B cell (primary cell): ENCODE data around the gene ATP5F1E. TPM values are rescaled to one million over a fixed set of nuclear protein-coding genes. Genes with fewer than 3 reads are reported as not detected.
A peak's percentile ranks its signal among the peaks of the same experiment; 100 is the strongest.

Experiments used
- ATAC-seq: fragments of 200-7000 bp; cut with Tn5 transposase; one replicate; pipeline ENCODE4 v1.10.0; 2021; ENCODE audit warnings: low read depth, mild to moderate bottlenecking, moderate number of reproducible peaks, moderate library complexity
- CTCF ChIA-PET: fragments of 350-600 bp; sonication (Branson Sonifier 250); formaldehyde crosslinking; loops from one replicate; lab custom pipeline; 2021; ENCODE audit warnings: antibody characterized with exemption, inconsistent platforms; lab: Charles Lee
- POLR2A ChIA-PET: fragments of 350-600 bp; sonication (Branson Sonifier 250); formaldehyde crosslinking; loops from one replicate; lab custom pipeline; 2021; ENCODE audit warnings: antibody characterized with exemption; lab: Charles Lee
- DNase-seq: peaks from one replicate; pipeline ENCODE4 v3.0.0; 2013
- H2AFZ ChIP-seq: 2 replicates; pipeline ENCODE4 v1.6.1; 2012; ENCODE audit warnings: mild to moderate bottlenecking, low read depth, low read length; ENCODE audit not compliant: insufficient read depth, poor library complexity, severe bottlenecking
- H3K27ac ChIP-seq, 2 donors: 1 replicate in 1 of 2; 2 replicates in 1 of 2; pipeline ENCODE4 v1.5.1; 2012 to 2013; ENCODE audit warnings: low read length in 2 of 2, mild to moderate bottlenecking in 2 of 2, moderate library complexity in 1 of 2
- H3K27me3 ChIP-seq, 4 experiments: fragments of 200-600 bp in 1 of 4; sonication (generic) in 1 of 4; replicated peaks in 1 of 4; 1 replicate in 2 of 4; 2 replicates in 2 of 4; pipeline versions ENCODE4 v1.6.1 to v1.7.0; 2013 to 2016; ENCODE audit warnings: low read length in 3 of 4, mild to moderate bottlenecking in 2 of 4, mixed read lengths in 1 of 4, moderate library complexity in 1 of 4; ENCODE audit not compliant: insufficient read depth in 4 of 4, control insufficient read depth in 3 of 4; ENCODE audit errors: control extremely low read depth in 1 of 4
- H3K36me3 ChIP-seq, 2 experiments: replicated peaks in 1 of 2; 1 replicate in 1 of 2; 2 replicates in 1 of 2; pipeline versions ENCODE4 v1.6.1 to v1.7.1; 2013; ENCODE audit warnings: low read length in 1 of 2; ENCODE audit not compliant: insufficient read depth in 2 of 2, control insufficient read depth in 1 of 2; ENCODE audit errors: control extremely low read depth in 1 of 2, extremely low read depth in 1 of 2
- H3K4me1 ChIP-seq, 2 donors: fragments of 200-600 bp in 1 of 2; sonication (generic) in 1 of 2; 1 replicate in 1 of 2; 2 replicates in 1 of 2; pipeline versions ENCODE4 v1.5.1 to v1.6.1; 2013 to 2017; ENCODE audit warnings: low read length in 2 of 2; ENCODE audit not compliant: control insufficient read depth in 2 of 2, insufficient read depth in 2 of 2
- H3K4me2 ChIP-seq: replicated peaks from 2 replicates; pipeline ENCODE3; 2012; ENCODE audit warnings: mild to moderate bottlenecking, low read depth, low read length; ENCODE audit not compliant: poor library complexity, severe bottlenecking
- H3K4me3 ChIP-seq, 5 experiments: fragments of 200-600 bp in 1 of 5; sonication (generic) in 1 of 5; 1 replicate in 3 of 5; 2 replicates in 2 of 5; pipeline versions ENCODE4 v1.5.1 to v1.7.0; 2011 to 2016; ENCODE audit warnings: low read length in 4 of 5, mild to moderate bottlenecking in 4 of 5, low read depth in 2 of 5, control low read depth in 1 of 5, moderate library complexity in 1 of 5; ENCODE audit not compliant: insufficient read depth in 1 of 5; ENCODE audit errors: control extremely low read depth in 1 of 5, extremely low read depth in 1 of 5
- H3K79me2 ChIP-seq: fragments of 200-600 bp; sonication (generic); one replicate; pipeline ENCODE4 v1.6.0; 2016; ENCODE audit warnings: low read length; ENCODE audit not compliant: control insufficient read depth, insufficient read depth
- H3K9ac ChIP-seq: fragments of 200-600 bp; sonication (generic); 2 replicates; pipeline ENCODE4 v1.6.1; 2017; ENCODE audit warnings: mild to moderate bottlenecking, low read length, moderate library complexity
- H3K9me3 ChIP-seq, 3 donors: one replicate each; pipeline versions ENCODE4 v1.6.1 to v1.7.1; 2013; ENCODE audit warnings: low read length in 2 of 3; ENCODE audit not compliant: control insufficient read depth in 2 of 3, insufficient read depth in 1 of 3; ENCODE audit errors: control extremely low read depth in 1 of 3
- H4K20me1 ChIP-seq: 2 replicates; pipeline ENCODE4 v1.6.0; 2012; ENCODE audit warnings: mild to moderate bottlenecking, low read length; ENCODE audit not compliant: insufficient read depth, control insufficient read depth, poor library complexity, severe bottlenecking
- H3K27ac Mint-ChIP-seq: one replicate; pipeline ENCODE4 v1.8.0; 2021; ENCODE audit warnings: mixed read lengths
- H3K27me3 Mint-ChIP-seq: one replicate; pipeline ENCODE4 v1.8.0; 2021; ENCODE audit warnings: mixed read lengths
- H3K4me1 Mint-ChIP-seq: one replicate; pipeline ENCODE4 v1.8.0; 2021; ENCODE audit warnings: mixed read lengths
- H3K4me3 Mint-ChIP-seq: one replicate; pipeline ENCODE4 v1.8.0; 2021; ENCODE audit warnings: mixed read lengths
- H3K9me3 Mint-ChIP-seq: one replicate; pipeline ENCODE4 v1.8.0; 2022; ENCODE audit warnings: mixed read lengths; ENCODE audit not compliant: insufficient read depth
- EZH2 ChIP-seq: IDR thresholded peaks from 2 replicates; pipeline ENCODE4 v1.6.1; 2012; ENCODE audit warnings: borderline replicate concordance, low read depth, mild to moderate bottlenecking, moderate library complexity, low read length; ENCODE audit not compliant: insufficient read depth, poor library complexity, severe bottlenecking
- WGBS: methylation state at CpG from one replicate; pipeline ENCODE4 v1.1.5; 2013; ENCODE audit warnings: missing lambda C conversion rate; ENCODE audit not compliant: insufficient coverage; 5-methylcytosine and 5-hydroxymethylcytosine counted together
- intact Hi-C: fragments of 100-400 bp; cut with micrococcal nuclease; formaldehyde crosslinking; loops from one replicate; pipeline ENCODE4 v1.10.0; 2022
- polyA plus RNA-seq: library from polyadenylated mRNA; depleted of rRNA; stranded (reverse); fragments of >200 nt; gene quantifications from 2 replicates; pipeline ENCODE4 v1.2.3, GENCODE V29; 2012
- total RNA-seq, 2 donors: library from RNA; stranded (reverse); fragments of 120-200 nt in 1 of 2; gene quantifications; 1 replicate in 1 of 2; 2 replicates in 1 of 2; pipeline versions ENCODE4 v1.2.3 to v1.2.4, GENCODE V29; 2013 to 2022
- TF ChIP-seq, protein P1 (sequence below): fragments of 200-600 bp; IDR thresholded peaks from one replicate; pipeline ENCODE4 v1.8.0; 2022; ENCODE audit warnings: antibody characterized with exemption, mild to moderate bottlenecking

Gene ATP5F1E
- total and polyA plus RNA-seq, 2 donors (not counting 1 experiment from before 2014, with no cell fraction given): 22.2 to 55.0 TPM

DNA sequence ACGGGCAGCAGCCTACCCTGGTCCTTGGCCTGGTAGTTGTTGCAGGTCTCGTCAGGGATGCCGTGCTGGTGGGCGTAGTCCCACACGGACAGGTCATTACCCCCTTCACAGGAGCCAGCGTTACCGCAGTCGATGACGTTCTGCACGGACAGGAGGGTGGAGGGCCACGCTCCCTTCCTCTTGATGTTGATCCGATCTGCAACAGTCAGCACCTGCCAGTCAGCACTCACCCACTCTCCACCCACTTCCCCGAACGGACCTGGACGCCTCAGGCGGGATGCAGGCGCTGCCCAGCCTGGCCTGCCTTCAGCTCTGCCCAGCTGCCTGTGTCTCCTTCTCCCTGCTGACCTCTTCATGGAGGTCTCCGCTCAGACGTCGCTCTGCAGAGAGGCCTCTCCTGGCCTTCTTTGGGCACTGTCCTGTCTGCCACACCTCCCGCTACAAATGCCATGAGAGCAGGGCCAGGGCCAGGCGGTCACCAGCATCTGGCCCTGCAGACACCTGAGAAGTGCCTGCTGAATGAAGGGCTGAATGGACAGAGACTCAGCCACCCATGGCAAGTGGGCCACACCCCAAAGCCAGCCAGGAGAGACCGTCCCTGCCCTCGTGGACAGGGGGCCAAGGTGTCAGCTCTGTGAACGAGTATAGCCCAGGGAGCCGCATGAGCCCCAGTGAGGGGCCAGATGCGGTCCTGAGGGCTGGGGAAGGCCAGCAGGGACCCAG is 30.5 kb downstream of the ATP5F1E start:
- Mint-ChIP-seq H3K4me1 (peaks cover 53% of the 10 kb centered on the region), H3K27ac (peak overlapping the region; percentile 74), H3K27me3 (no peaks in the 10 kb centered on the region), H3K9me3 (no peaks in the 10 kb centered on the region), H3K4me3 (no peak overlapping the region)
- no peak for TF ChIP-seq EZH2
- TF ChIP-seq, protein P1, sequence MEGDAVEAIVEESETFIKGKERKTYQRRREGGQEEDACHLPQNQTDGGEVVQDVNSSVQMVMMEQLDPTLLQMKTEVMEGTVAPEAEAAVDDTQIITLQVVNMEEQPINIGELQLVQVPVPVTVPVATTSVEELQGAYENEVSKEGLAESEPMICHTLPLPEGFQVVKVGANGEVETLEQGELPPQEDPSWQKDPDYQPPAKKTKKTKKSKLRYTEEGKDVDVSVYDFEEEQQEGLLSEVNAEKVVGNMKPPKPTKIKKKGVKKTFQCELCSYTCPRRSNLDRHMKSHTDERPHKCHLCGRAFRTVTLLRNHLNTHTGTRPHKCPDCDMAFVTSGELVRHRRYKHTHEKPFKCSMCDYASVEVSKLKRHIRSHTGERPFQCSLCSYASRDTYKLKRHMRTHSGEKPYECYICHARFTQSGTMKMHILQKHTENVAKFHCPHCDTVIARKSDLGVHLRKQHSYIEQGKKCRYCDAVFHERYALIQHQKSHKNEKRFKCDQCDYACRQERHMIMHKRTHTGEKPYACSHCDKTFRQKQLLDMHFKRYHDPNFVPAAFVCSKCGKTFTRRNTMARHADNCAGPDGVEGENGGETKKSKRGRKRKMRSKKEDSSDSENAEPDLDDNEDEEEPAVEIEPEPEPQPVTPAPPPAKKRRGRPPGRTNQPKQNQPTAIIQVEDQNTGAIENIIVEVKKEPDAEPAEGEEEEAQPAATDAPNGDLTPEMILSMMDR: no peak
- Histone ChIP-seq H3K9ac (no peak overlapping the region), H3K27me3 (no peaks in the 10 kb centered on the region), H3K36me3 (peaks cover 0 to 68% of the 10 kb centered on the region in 2 experiments), H2AFZ (no peak overlapping the region), H3K27ac (peak overlapping the region; percentile 97), H3K9me3 (no peaks in the 10 kb centered on the region), H3K4me3 (no peak overlapping the region), H3K4me2 (peak overlapping the region; percentile 86), H4K20me1 (peaks cover 75% of the 10 kb centered on the region), H3K79me2 (peaks cover 84% of the 10 kb centered on the region), H3K4me1 (peaks cover 34 to 51% of the 10 kb centered on the region in 2 donors)
- CTCF ChIA-PET: no interaction called here
- ATAC-seq (no peak), DNase-seq (no peak)
- POLR2A ChIA-PET: interaction anchor here (0.6 to 1.3 kb wide), 2 partner anchors 9 to 10 kb away, joined by 3 to 5 read pairs; no protein-coding TSS in a partner anchor
- 95% methylated on average over 23 of the region's 27 CpGs for WGBS
- intact Hi-C loops: loop anchor here (10.0 kb wide), 2 partner anchors 1317 to 1607 kb away; partner anchors contain the start of gene RBM38

DNA sequence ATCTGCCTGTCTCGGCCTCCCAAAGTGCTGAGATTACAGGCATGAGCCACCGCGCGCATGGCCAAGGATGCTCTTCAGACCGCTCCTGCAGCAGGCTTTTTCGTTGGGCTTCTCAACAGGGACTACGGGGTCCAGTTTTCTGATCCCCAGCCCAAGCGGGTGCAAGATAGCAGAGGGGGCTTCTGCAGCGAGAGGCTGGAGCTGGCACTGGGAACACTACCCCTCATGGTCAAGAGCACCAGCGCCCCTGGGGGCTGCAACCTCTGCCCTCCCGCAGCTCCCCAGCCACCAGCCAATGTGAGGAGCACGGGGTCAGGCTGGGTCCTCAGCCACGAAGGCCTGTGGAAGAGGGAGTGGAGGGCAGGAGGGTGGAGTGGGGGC is 31.1 kb downstream of the ATP5F1E start:
- intact Hi-C loops: loop anchor here (10.0 kb wide), 2 partner anchors 1316 to 1606 kb away; partner anchors contain the start of gene RBM38
- TF ChIP-seq, protein P1: no peak
- no peak for TF ChIP-seq EZH2
- Histone ChIP-seq H3K27me3 (no peaks in the 10 kb centered on the region), H3K9ac (no peak overlapping the region), H3K4me1 (peaks cover 34 to 47% of the 10 kb centered on the region in 2 donors), H3K27ac (no peak overlapping the region), H3K79me2 (peaks cover 78% of the 10 kb centered on the region), H3K4me2 (no peak overlapping the region), H3K36me3 (peaks cover 0 to 74% of the 10 kb centered on the region in 2 experiments), H4K20me1 (peaks cover 80% of the 10 kb centered on the region), H3K4me3 (no peak overlapping the region), H2AFZ (no peak overlapping the region), H3K9me3 (no peaks in the 10 kb centered on the region)
- WGBS: 87% methylated on average over 11 of the region's 13 CpGs
- H3K27ac Mint-ChIP-seq: no peak overlapping the region
- CTCF ChIA-PET: no interaction called here
- POLR2A ChIA-PET: interaction anchor here (1.3 kb wide), 1 partner anchor 9 kb away, joined by 3 read pairs; no protein-coding TSS in a partner anchor
- H3K4me1 Mint-ChIP-seq: peaks cover 54% of the 10 kb centered on the region
- no peaks in the 10 kb centered on the region for H3K27me3 Mint-ChIP-seq
- ATAC-seq: no peak
- no peak for DNase-seq
- H3K9me3 Mint-ChIP-seq: no peaks in the 10 kb centered on the region
- no peak overlapping the region for H3K4me3 Mint-ChIP-seq
